HepG2 (cell line): ENCODE data around the gene PDZD7. TPM values are rescaled to one million over a fixed set of nuclear protein-coding genes. Genes with fewer than 3 reads are reported as not detected.

ENCODE experiments used
- ATF7-NPFF ChIP-seq: sonication (generic); formaldehyde crosslinking; IDR thresholded peaks from 2 replicates; pipeline ENCODE4 v1.8.1; 2023; ENCODE audit warnings: mild to moderate bottlenecking, low read depth, missing genetic modification reagents, moderate library complexity
- NCOA1 ChIP-seq: sonication (generic); formaldehyde crosslinking; IDR thresholded peaks from 2 replicates; pipeline ENCODE4 v1.9.0; 2021; ENCODE audit warnings: missing genetic modification reagents
- NFKB2 ChIP-seq: sonication (generic); formaldehyde crosslinking; IDR thresholded peaks from 2 replicates; pipeline ENCODE4 v1.4.0; 2020; ENCODE audit warnings: missing genetic modification reagents, borderline replicate concordance
- NFYB ChIP-seq: sonication (generic); formaldehyde crosslinking; IDR thresholded peaks from 2 replicates; pipeline ENCODE4 v1.4.0; 2020; ENCODE audit warnings: missing genetic modification reagents
- POGZ ChIP-seq: sonication (generic); formaldehyde crosslinking; IDR thresholded peaks from 2 replicates; pipeline ENCODE4 v1.4.0; 2020; ENCODE audit warnings: mild to moderate bottlenecking, missing genetic modification reagents
- RXRB ChIP-seq: IDR thresholded peaks from 2 replicates; pipeline ENCODE4 v1.6.1; 2016; ENCODE audit warnings: borderline replicate concordance, missing genetic modification reagents, missing compliant biosample characterization
- SATB2 ChIP-seq: sonication (generic); formaldehyde crosslinking; IDR thresholded peaks from 2 replicates; pipeline ENCODE4 v1.5.0; 2020; ENCODE audit warnings: missing genetic modification reagents
- SIX4 ChIP-seq: sonication (generic); formaldehyde crosslinking; IDR thresholded peaks from 2 replicates; pipeline ENCODE4 v1.4.0; 2020; ENCODE audit warnings: missing genetic modification reagents
- SOX13 ChIP-seq, 3 experiments: fragments of 450-650 bp in 1 of 3; sonication (generic) in 1 of 3; formaldehyde crosslinking in 1 of 3; IDR thresholded peaks in 2 of 3; conservative IDR thresholded peaks in 1 of 3; 2 replicates each; pipeline versions ENCODE4 v1.5.0 to v1.6.1; 2016 to 2020; ENCODE audit warnings: antibody characterized with exemption in 1 of 3, mild to moderate bottlenecking in 1 of 3, missing compliant biosample characterization in 1 of 3, missing genetic modification reagents in 1 of 3, moderate library complexity in 1 of 3
- SOX5 ChIP-seq: IDR thresholded peaks from 2 replicates; pipeline ENCODE4 v1.6.1; 2016; ENCODE audit warnings: borderline replicate concordance
- ZMYM3 ChIP-seq: sonication (generic); formaldehyde crosslinking; IDR thresholded peaks from 2 replicates; pipeline ENCODE4 v1.5.1; 2020; ENCODE audit warnings: mild to moderate bottlenecking, missing genetic modification reagents
- ZNF251 ChIP-seq: sonication (generic); formaldehyde crosslinking; IDR thresholded peaks from 2 replicates; pipeline ENCODE4 v1.9.0; 2021; ENCODE audit warnings: mild to moderate bottlenecking, missing genetic modification reagents
- ZNF274 ChIP-seq: sonication (generic); formaldehyde crosslinking; IDR thresholded peaks from 2 replicates; pipeline ENCODE4 v1.5.1; 2020; ENCODE audit warnings: mild to moderate bottlenecking, missing genetic modification reagents
- ZNF292 ChIP-seq: sonication (generic); formaldehyde crosslinking; IDR thresholded peaks from 2 replicates; pipeline ENCODE4 v1.8.1; 2022; ENCODE audit warnings: mild to moderate bottlenecking, low read depth, missing genetic modification reagents, borderline replicate concordance
- ZNF326 ChIP-seq: sonication (generic); formaldehyde crosslinking; IDR thresholded peaks from 2 replicates; pipeline ENCODE4 v1.4.0; 2020; ENCODE audit warnings: missing genetic modification reagents, borderline replicate concordance
- ZNF362 ChIP-seq: sonication (generic); formaldehyde crosslinking; IDR thresholded peaks from 2 replicates; pipeline ENCODE4 v1.4.0; 2020; ENCODE audit warnings: missing genetic modification reagents, mild to moderate bottlenecking, borderline replicate concordance
- ZNF446 ChIP-seq: sonication (generic); formaldehyde crosslinking; IDR thresholded peaks from 2 replicates; pipeline ENCODE4 v1.5.0; 2020; ENCODE audit warnings: mild to moderate bottlenecking, missing genetic modification reagents
- ZNF512B ChIP-seq: sonication (generic); formaldehyde crosslinking; IDR thresholded peaks from 2 replicates; pipeline ENCODE4 v1.5.1; 2020; ENCODE audit warnings: missing genetic modification reagents, mild to moderate bottlenecking, borderline replicate concordance
- ZNF576 ChIP-seq: sonication (generic); formaldehyde crosslinking; IDR thresholded peaks from 2 replicates; pipeline ENCODE4 v1.4.0; 2020; ENCODE audit warnings: mild to moderate bottlenecking, missing genetic modification reagents
- ZNF709 ChIP-seq: sonication (generic); formaldehyde crosslinking; IDR thresholded peaks from 2 replicates; pipeline ENCODE4 v1.5.0; 2020; ENCODE audit warnings: mild to moderate bottlenecking, missing genetic modification reagents
- ZNF878 ChIP-seq: sonication (generic); formaldehyde crosslinking; IDR thresholded peaks from 2 replicates; pipeline ENCODE4 v1.8.1; 2023; ENCODE audit warnings: mild to moderate bottlenecking, missing genetic modification reagents, moderate library complexity
- polyA plus RNA-seq, 8 experiments: library from polyadenylated mRNA; depleted of rRNA in 3 of 8; stranded (reverse) in 7 of 8; unstranded in 1 of 8; fragments of >200 nt; fragmentation: Illumina TruSeq in 4 of 8; extraction: Trizol in 4 of 8; gene quantifications; 2 replicates each; pipeline versions ENCODE4 v1.2.1 to v1.2.3, GENCODE V29; 2011 to 2016; ENCODE audit warnings: low read depth in 4 of 8, missing spikeins in 1 of 8, mixed read lengths in 1 of 8; ENCODE audit not compliant: insufficient read depth in 1 of 8
- total RNA-seq, 5 experiments: library from RNA; depleted of rRNA; stranded (reverse); fragments of >200 nt; fragmentation: Illumina TruSeq; extraction: Trizol; gene quantifications; 2 replicates each; pipeline ENCODE4 v1.2.3, GENCODE V29; 2016; ENCODE audit warnings: low read depth in 1 of 5

Gene PDZD7
- total and polyA plus RNA-seq, 2 of the 13 experiments (the other 11 are each of a cell fraction or from before 2014, with no cell fraction given), result 0.58 to 0.73 TPM

GRCh38 chr10:101062232-101063049 lies 31.5 kb upstream of the PDZD7 start (continued):
- TF ChIP-seq NFYB (0 out of 2 replicates have a peak, but pooled peaks have one; percentile 23), POGZ (CRISPR knock-in tag) (peak; percentile 35; the same call in 1 of the 2 replicates), SIX4 (CRISPR knock-in tag) (peak; percentile 41; the same call in 1 of the 2 replicates), ZNF709 (peak; percentile 69; the same call in 1 of the 2 replicates), NCOA1 (CRISPR knock-in tag) (0 out of 2 replicates have a peak, but pooled peaks have one; percentile 13), NFKB2 (CRISPR knock-in tag) (peak; percentile 95; the same call in 1 of the 2 replicates), SOX5 (CRISPR knock-in tag) (0 out of 2 replicates have a peak, but pooled peaks have one; percentile 35), ZNF362 (CRISPR knock-in tag) (peak; percentile 52; the same call in 1 of the 2 replicates), ZNF878 (CRISPR knock-in tag) (peak; percentile 65; the same call in 1 of the 2 replicates), SOX13 (IDR thresholded peaks at IDR 0.05) (no peak), SOX13 (CRISPR knock-in tag; conservative IDR thresholded peaks at IDR 0.05 in 1 of 2, IDR thresholded peaks at IDR 0.05 in 1 of 2) (no peak; a peak in 2 of 4 replicates), ZNF326 (CRISPR knock-in tag) (0 out of 2 replicates have a peak, but pooled peaks have one; percentile 31), ZNF292 (0 out of 2 replicates have a peak, but pooled peaks have one; percentile 24), ZNF251 (CRISPR knock-in tag) (no peak), ZNF274 (CRISPR knock-in tag) (peak; percentile 81), ZNF512B (peak; percentile 76; the same call in 1 of the 2 replicates), ZNF446 (peak; percentile 80; the same call in 1 of the 2 replicates), ATF7-NPFF (CRISPR knock-in tag) (peak; percentile 98), RXRB (CRISPR knock-in tag) (peak; percentile 31; the same call in 1 of the 2 replicates), SATB2 (CRISPR knock-in tag) (0 out of 2 replicates have a peak, but pooled peaks have one; percentile 44), ZMYM3 (peak; percentile 44; the same call in 1 of the 2 replicates), ZNF576 (CRISPR knock-in tag) (0 out of 2 replicates have a peak, but pooled peaks have one; percentile 69)
